ENCODE results near the gene OSTC.
A peak's percentile ranks its signal among the peaks of the same experiment; 100 is the strongest.

The OSTC gene

DNA sequence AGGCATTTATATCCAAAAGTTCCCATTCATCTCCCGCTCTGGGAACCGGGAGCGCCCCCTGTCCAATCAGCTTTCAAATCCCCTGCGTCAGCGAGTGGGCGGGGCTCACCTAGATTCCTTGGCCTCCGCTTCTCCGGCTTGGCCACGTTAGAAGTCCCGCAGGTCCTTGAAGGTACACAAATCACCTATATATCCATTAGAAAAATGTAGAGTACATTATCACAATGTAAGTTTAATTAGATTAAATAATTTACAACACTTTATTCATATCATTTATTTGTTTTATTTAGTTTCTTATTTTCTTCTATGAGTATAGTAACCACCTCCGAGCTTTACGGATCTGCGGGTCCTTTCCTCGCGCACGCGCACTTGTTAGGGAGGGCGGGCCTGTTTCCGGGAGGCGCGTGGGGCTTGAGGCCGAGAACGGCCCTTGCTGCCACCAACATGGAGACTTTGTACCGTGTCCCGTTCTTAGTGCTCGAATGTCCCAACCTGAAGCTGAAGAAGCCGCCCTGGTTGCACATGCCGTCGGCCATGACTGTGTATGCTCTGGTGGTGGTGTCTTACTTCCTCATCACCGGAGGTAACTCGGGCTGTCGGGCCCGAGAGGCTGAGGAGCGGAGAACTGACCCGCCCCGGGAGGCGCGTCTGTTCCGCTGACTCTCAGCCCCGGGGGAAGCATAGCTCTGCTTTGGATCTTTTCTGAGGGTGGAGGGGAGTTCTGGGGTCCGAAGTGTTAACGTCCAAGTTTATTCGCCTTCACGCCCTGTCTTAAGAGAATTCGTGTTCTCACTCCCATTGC is at the start of gene OSTC:
Gene OSTC (plus strand): TSS at position 388 of the 802 bp plus-strand sequence. CDS start 57 bp downstream, at position 445.
- peak; percentile 86 to 89 for DNase-seq

GRCh38 chr4:108601106-108601505 is 49.3 kb upstream of the OSTC start:
- no peak for DNase-seq

- DNase-seq, result no peak
Measured at GRCh38 chr4:108601532-108601931, 48.9 kb upstream of the OSTC start.

GRCh38 chr4:108602163-108602562 is 48.2 kb upstream of the OSTC start:
- DNase-seq, result no peak

- DNase-seq, result no peak
Measured at GRCh38 chr4:108607079-108607815, 43.2 kb upstream of the OSTC start.

DNA sequence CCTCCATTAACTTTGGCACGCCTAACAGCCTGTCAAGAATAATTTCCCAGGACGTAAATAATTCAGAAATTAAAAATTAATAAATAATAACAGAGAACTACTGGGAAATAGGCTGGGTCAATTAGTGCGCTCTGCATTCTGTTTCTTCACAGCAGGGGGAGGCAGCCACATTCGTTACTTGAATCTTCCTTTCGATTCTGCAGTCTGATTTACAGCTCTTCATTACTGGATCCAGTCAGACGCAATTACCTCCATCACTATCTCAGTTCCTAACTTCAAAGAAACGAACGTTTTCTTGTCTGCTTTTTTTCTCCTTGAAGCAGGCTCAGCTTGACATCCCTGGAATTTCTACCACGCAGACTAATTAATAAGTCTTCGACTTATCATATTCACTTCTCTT is 39.0 kb upstream of the OSTC start:
- DNase-seq, result no peak

DNA sequence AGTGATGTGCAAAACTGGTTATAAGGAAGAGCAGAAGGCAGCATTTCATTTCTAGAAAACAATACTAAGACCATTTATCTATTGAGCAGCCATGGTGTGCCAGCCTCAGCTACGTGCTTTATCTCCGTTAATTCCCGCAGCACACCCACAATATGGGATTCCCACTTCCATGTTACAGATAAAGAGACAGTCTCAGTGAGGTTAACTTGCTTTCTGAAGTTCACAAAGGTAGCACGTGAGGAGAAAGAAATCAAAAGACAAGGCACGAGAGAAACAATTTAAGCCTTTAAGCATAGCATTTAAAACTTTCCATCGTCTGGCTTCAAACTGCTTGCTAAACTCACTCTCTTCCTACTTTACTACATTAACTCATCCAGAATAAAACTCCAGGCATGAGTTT is 38.0 kb upstream of the OSTC start:
- no peak for DNase-seq

DNA sequence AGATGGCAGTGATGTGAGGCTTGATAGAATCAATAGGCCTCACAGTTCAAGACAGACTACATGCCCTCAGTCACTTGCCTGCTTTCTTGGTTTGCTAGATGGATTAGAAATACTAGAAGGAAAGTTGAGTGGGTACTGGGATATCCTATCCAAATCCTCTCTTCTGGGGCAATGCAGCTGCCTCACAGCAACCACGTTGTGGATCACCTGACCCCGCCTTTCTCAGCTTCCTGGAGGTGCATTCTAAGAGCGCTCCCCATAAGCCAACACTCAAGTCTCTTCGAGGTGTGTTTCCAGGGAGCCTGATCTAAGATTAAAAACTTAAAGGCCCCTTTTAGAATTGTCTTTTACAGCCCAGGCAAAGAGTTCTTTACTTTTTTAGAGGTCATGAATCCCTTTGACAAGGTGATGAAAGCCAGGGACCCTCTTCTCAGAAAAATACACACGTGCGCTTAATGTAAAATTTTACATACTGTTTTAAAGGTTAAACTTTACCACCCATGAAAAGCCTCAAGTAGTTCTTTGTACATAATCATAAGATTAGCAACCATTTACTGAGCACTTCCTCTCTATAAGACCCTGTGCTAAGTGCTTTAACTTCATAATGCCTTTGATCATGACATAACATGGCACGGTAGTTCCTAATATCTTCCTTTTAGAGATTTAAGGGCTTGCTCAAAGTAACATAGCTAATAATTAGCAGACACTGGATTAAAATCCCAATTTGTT is 30.9 kb upstream of the OSTC start:
- DNase-seq, result no peak

GRCh38 chr4:108620101-108620932 is 30.1 kb upstream of the OSTC start, which contains the start of gene RPL34:
RPL34 (plus strand) TSS chr4:108620576; CDS start chr4:108621960, 1,384 bp downstream.
- peak; percentile 92 to 96 for DNase-seq

DNA sequence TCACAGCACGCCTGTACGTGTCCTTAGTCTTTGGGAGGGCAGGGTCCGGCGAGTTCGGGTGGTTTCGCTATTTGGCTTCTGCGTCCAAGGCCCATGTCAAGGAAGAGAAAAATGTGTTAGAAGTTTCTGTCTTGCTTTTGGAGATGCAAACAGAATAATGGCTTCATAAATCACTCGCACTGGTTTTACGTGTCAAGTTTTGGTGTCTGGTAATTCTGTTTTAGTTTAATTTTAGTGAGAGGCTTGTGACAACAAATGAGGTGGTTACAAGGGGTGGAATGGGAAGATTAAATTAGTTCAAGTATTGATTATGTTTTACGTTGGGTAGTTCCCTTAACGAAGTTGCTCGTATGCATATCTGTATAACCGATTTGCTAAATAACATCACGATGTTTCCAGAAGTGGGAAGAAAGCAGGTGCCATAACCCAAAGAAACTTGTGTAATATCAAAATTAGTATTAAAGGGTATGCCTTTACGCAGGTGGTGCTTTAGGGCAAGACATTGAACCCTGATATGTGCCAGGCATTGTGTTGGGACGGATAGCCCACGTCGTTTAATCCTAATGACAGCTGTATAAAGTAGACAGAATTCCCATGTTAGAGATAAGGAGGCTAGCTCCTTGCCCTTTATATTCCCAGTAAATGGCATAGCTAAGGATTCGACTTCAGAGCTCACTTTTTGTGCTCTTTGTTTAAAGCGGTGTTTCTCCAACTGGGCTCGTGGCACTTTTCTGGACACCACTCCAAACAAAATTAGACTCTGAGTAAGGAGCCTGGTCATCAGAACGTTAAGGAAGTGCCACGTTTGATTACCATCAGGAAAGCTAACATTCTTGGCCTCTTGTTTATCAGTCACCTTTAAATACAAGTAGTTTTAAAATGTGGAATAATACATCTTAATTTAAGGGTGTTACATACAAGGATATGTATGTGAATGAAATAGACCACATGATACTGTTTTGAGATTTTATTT is 29.2 kb upstream of the OSTC start:
- DNase-seq, result no peak

DNA sequence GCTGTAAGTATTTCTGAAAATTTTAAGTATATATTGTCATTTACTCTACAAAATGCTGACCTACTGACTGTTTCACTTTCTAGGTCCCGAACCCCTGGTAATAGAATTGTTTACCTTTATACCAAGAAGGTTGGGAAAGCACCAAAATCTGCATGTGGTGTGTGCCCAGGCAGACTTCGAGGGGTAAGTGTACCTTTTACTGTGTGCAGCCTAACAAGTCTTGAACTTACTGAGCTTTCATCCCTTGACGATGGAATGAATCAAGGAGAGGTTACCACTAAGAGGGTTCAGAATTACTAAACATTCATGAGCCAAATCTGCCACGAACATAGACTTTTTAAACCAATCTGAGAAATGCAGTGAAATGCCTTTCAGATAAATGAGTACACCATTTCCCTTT is 28.4 kb upstream of the OSTC start:
- no peak for DNase-seq

DNA sequence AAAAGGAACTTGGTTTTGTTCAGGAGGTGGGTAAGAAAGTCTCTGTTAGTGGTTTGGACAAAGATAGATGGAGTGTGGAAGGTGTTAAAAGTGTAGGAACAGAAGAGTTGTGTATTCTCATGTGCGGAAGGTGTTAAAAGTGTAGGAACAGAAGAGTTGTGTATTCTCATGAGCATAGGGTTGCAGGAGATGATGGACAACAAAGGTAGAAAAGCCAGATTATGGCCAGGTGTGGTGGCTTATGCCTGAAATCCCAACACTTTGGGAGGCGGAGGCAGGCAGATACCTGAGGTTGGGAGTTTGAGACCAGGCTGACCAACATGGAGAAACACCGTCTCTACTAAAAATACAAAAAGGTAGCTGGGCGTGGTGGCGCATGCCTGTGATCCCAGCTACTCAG is 27.6 kb upstream of the OSTC start:
- DNase-seq, result no peak

DNA sequence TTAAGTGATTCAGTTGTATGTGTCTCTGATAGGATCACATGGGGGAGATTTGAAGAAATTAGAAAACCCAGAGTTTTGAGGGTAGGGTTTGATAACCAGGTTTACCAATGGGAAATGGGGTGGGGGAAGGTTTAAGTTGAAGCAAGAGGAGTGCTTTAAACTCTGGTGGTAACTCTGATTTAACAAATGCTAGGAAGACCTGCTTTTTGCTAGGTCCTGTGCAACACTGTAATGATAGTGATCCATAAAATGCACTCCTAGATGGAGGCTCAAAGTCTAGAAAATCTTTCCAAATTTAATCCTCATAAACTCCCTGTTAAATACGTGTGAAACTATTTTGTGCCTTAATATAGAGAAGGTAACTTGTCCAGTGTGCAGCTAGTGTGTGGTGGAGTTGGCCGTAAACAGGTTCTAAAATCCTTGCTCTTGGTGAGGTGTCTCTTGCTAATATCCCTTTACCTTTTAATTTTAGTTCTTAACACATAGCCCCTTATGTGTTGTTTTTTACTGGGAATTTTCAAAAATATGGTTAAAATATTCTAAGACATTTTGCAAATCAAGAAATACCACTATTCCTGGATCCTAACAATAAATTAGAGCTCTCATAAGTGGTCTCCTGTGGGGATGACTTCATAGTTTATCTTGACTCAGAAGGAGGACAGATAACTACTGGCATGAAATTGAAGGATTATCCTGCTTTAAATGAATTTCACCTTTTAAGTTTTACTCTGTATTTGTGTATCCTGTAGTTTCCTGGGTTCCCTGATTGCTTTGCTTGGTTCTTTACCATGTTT is 25.9 kb upstream of the OSTC start:
- DNase-seq, result no peak

DNA sequence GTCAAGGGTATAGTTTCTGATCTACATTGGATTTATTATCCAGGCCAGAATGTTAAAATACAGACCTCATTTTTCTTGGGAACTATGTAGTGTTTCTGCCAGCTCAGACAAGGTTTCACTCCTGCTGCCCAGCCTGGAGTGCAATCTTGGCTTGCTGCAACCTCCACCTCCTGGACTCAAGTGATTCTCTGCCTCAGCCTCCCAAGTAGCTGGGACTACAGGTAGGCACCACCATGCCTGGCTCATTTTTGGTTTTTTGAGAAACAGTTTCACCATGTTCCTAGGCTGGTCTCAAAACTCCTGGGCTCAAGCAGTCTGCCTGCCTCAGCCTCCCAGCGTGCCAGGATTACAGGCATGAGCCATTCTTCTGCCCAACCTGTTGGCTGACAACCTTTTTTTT is 24.3 kb upstream of the OSTC start:
- DNase-seq, result no peak

GRCh38 chr4:108628411-108628810 is 22.0 kb upstream of the OSTC start:
- DNase-seq, result no peak

- DNase-seq, result no peak
Measured at GRCh38 chr4:108635070-108635655, 15.2 kb upstream of the OSTC start.

GRCh38 chr4:108636246-108636645 is 14.2 kb upstream of the OSTC start:
- no peak for DNase-seq

- DNase-seq, result no peak
Measured at GRCh38 chr4:108637856-108638255, 12.5 kb upstream of the OSTC start.

DNA sequence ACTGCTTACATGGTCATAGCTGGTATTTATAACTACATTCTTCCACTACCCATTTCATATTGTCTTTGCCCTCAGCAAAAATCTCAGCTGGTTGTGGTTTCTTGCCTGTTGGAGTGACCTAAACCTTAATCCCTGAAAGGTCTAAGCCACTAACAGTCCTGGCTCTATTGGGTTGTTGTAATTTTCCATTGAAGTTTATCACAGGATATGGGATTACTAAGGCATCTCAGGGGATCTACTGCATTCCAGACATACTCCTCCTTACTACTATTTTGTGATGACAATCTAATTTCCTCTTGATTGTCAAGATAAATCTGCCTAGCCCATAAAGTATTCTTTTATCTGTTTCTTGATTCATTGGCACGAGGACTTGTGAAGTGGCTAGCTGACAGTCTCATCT is 6.2 kb upstream of the OSTC start:
- DNase-seq, result no peak

DNA sequence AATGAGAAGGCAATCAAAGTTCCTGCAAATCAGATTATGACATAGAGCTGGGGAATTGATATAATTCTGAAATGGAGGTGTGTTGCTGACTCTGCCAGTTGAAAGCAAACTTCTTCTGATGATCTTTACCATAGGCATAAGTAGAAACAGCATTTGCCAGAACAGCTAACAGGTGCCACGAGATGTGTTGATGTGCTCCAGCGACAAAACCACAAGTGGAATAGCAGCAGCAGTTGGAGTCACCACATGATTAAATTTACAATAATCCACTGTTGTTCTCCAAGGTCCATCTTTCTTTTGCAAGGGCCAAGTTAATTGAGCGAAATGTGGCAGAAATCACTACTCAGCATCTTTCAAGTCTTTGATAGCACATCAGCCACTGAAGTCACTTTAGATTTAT is 3.7 kb upstream of the OSTC start:
- no peak for DNase-seq
